Lung (tissue), 12 donors: Measurements from ENCODE around the gene GNL3. TPM values are rescaled to one million over a fixed set of nuclear protein-coding genes. Genes with fewer than 3 reads are reported as not detected.

ENCODE experiments used
- ATAC-seq: fragments of 200-7000 bp; cut with Tn5 transposase; one replicate; pipeline ENCODE4 v1.9.1; 2020; ENCODE audit warnings: moderate number of reproducible peaks; ENCODE audit not compliant: insufficient read depth, low FRiP score
- DNase-seq, 3 donors: peaks; one replicate each; pipeline ENCODE4 v3.0.0-alpha.2; 2013 to 2017
- H3K27ac ChIP-seq, 2 donors: one replicate each; pipeline ENCODE4 v1.5.1; 2013; ENCODE audit warnings: mild to moderate bottlenecking in 2 of 2, moderate library complexity in 2 of 2, control low read depth in 1 of 2, inconsistent platforms in 1 of 2, low read depth in 1 of 2, low read length in 1 of 2
- H3K27me3 ChIP-seq, 3 donors: one replicate each; pipeline ENCODE4 v1.5.1; 2013; ENCODE audit warnings: low read length in 2 of 3; ENCODE audit not compliant: control insufficient read depth in 3 of 3, insufficient read depth in 3 of 3
- H3K36me3 ChIP-seq, 4 donors: one replicate each; pipeline ENCODE4 v1.5.1; 2013; ENCODE audit warnings: low read length in 4 of 4, mild to moderate bottlenecking in 1 of 4, moderate library complexity in 1 of 4; ENCODE audit not compliant: control insufficient read depth in 4 of 4, insufficient read depth in 4 of 4
- H3K4me1 ChIP-seq, 5 donors: one replicate each; pipeline ENCODE4 v1.5.1; 2013; ENCODE audit warnings: low read length in 5 of 5, mild to moderate bottlenecking in 2 of 5, moderate library complexity in 1 of 5; ENCODE audit not compliant: control insufficient read depth in 5 of 5, insufficient read depth in 5 of 5
- H3K4me3 ChIP-seq: one replicate; pipeline ENCODE4 v1.5.1; 2013; ENCODE audit warnings: mild to moderate bottlenecking, control low read depth, moderate library complexity
- H3K9ac ChIP-seq, 2 donors: one replicate each; pipeline ENCODE4 v1.5.1; 2013; ENCODE audit warnings: low read length in 2 of 2, control low read depth in 1 of 2; ENCODE audit not compliant: insufficient read depth in 1 of 2
- H3K9me3 ChIP-seq, 4 donors: one replicate each; pipeline ENCODE4 v1.5.1; 2013; ENCODE audit warnings: low read length in 3 of 4, mild to moderate bottlenecking in 1 of 4, moderate library complexity in 1 of 4; ENCODE audit not compliant: control insufficient read depth in 4 of 4, insufficient read depth in 3 of 4
- CTCF ChIP-seq: IDR thresholded peaks from 2 replicates; pipeline ENCODE4 v1.5.1; 2012; ENCODE audit warnings: mild to moderate bottlenecking; ENCODE audit errors: control extremely low read depth, extremely low read depth
- WGBS, 2 donors: extraction: QIAGEN DNeasy Blood & Tissue Kit; methylation state at CpG; one replicate each; pipeline ENCODE4 v1.1.7; 2013; 5-methylcytosine and 5-hydroxymethylcytosine counted together
- polyA plus RNA-seq, 2 donors: library from polyadenylated mRNA; stranded (reverse); fragments of 200-250 nt; gene quantifications; one replicate each; pipeline ENCODE4 v1.2.1, GENCODE V29; 2013
- total RNA-seq, 2 donors: library from RNA; depleted of rRNA in 1 of 2; stranded (reverse); fragments of >200 nt in 1 of 2; gene quantifications; one replicate each; pipeline ENCODE4 v1.2.1, GENCODE V29; 2014 to 2021
- donor health status: control.
- donor health status: control.
- donor health status: Bipolar disorder and iron deficiency.
- donor health status: healthy.
- donor health status: DM: yes; HTN: yes; CAD: no.

GNL3 gene
- total and polyA plus RNA-seq, 4 donors, result 57.5 to 84.6 (median 72.4) TPM

GRCh38 chr3:52704611-52705437 lies 19.0 kb downstream of the GNL3 start:
- DNase-seq (peak; percentile 31 to 42 (median 40)), ATAC-seq (no peak)
- Histone ChIP-seq H3K36me3 (peaks cover 2 to 13% (median 5%) of the 10 kb centered on the region in 4 donors), H3K9me3 (no peaks in the 10 kb centered on the region), H3K27me3 (no peaks in the 10 kb centered on the region), H3K27ac (peak overlapping the region; percentile 81 to 98), H3K9ac (peak overlapping the region; percentile 50 to 86), H3K4me1 (peaks cover 0 to 23% (median 16%) of the 10 kb centered on the region in 5 donors), H3K4me3 (peak overlapping the region; percentile 99)
- 5 to 10% methylated on average over 22 of the region's 22 CpGs for WGBS, 2 donors
- TF ChIP-seq CTCF, result no peak

DNA sequence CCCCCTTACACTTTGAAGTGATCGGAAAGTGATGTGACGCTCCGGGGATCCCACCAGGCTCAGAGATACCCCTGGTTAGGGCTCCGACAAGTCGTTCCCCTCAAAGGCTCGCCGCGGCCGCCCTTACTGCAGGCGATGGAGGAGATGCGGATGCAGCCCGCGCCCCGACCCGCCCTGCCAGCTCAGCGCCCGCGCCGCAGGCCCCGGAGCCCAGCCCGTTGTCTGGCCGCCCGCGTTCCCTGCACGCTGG lies 19.5 kb downstream of the GNL3 start:
- H3K4me3 ChIP-seq, result peak overlapping the region; percentile 99
- peak overlapping the region; percentile 81 to 98 for H3K27ac ChIP-seq
- H3K9me3 ChIP-seq, result no peaks in the 10 kb centered on the region
- no peak for ATAC-seq
- TF ChIP-seq CTCF, result no peak
- peaks cover 0 to 23% (median 16%) of the 10 kb centered on the region in 5 donors for H3K4me1 ChIP-seq
- H3K36me3 ChIP-seq, result peaks cover 2 to 9% (median 5%) of the 10 kb centered on the region in 4 donors
- WGBS, 2 donors, result 0 to 1% methylated on average over 24 to 25 of the region's 25 CpGs
- no peaks in the 10 kb centered on the region for H3K27me3 ChIP-seq
- H3K9ac ChIP-seq, result peak overlapping the region; percentile 50 to 86
- DNase-seq, result no peak

DNA sequence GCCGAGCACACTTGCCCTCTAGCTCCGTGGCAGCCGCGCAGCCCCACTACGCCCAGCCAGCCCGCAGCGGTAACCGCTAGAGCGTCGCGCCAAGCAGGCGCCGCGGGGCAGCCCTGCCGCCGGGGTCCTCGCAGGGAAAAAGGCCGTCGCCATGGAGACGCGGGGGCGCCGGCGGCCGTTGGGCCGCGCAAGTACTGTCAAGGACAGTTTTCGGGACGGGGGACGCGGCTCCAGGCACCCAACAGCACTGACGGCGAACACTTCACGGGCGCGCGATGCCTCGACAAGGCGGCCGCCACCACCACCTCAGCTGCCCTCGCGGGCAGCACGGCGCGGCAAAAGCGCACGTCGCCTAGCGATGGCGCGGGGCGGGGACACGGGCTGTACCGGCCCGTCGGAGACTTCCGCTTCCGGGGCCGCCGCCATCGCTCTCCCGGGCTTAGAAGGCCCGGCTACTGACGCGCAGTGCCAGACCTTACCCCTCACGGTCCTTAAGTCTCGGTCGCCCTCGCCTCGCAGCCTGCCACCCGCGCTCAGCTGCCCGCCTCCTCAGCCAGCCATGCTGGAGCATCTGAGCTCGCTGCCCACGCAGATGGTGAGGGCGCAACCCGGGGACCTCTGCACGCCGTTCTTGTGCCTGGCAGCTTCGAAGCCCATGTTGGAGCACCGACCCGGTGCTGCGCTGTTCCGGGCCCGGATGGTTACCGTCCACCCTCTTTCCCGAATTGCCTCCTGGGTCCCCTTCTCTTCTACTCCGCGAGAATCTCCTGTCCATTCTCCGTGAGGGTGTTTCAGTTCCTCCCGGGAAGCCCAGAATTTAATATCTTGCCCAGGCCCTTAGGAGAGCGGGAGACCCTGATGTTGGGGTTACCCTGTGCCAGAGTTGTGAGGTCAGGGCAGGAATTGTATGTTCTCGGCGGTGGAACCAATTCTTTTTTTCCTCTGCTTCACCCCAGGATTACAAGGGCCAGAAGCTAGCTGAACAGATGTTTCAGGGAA lies 20.2 kb downstream of the GNL3 start, which contains the start of the genes GLT8D1 and SPCS1:
TSS of gene GLT8D1 (minus strand) at position 104 of the 999 bp plus-strand sequence. CDS start 5,331 bp downstream, outside the sequence.
TSS of gene SPCS1 (plus strand) at position 419 of the 999 bp plus-strand sequence. CDS start at position 560, 141 bp downstream.
- Histone ChIP-seq H3K27ac (peak within 1 kb of the TSS; percentile 81 to 98), H3K9me3 (no peaks in the 10 kb centered on the region), H3K9ac (peak within 1 kb of the TSS; percentile 78 to 86), H3K27me3 (no peaks in the 10 kb centered on the region), H3K36me3 (peaks cover 2 to 9% (median 5%) of the 10 kb centered on the region in 4 donors), H3K4me1 (peaks cover 0 to 23% (median 16%) of the 10 kb centered on the region in 5 donors), H3K4me3 (peak within 1 kb of the TSS; percentile 99)
- DNase-seq, result peak; percentile 85 to 92 (median 87)
- 0% methylated on average over 87 to 94 of the region's 94 CpGs for WGBS, 2 donors
- peak; percentile 94 for ATAC-seq
- no peak for TF ChIP-seq CTCF
